Cardiac fibroblast (primary cell): Measurements from ENCODE around the gene POU5F1.

Experiments
- DNase-seq, 2 donors: peaks; one replicate each; pipeline versions ENCODE4 v3.0.0 to v3.0.0-alpha.2; 2010; ENCODE audit warnings: low read depth in 2 of 2
- H3K4me3 ChIP-seq, 2 donors: replicated peaks in 1 of 2; 1 replicate in 1 of 2; 2 replicates in 1 of 2; pipeline ENCODE4 v1.5.1; 2011; ENCODE audit warnings: low read depth in 2 of 2, low read length in 2 of 2, mild to moderate bottlenecking in 2 of 2, moderate library complexity in 1 of 2
- CTCF ChIP-seq: IDR thresholded peaks from one replicate; pipeline ENCODE4 v1.5.1; 2011; ENCODE audit warnings: low read depth, mild to moderate bottlenecking, low read length, inconsistent platforms

Gene POU5F1

GRCh38 chr6:31121131-31121790, 49.2 kb downstream of the POU5F1 start:
- no peak overlapping the region for H3K4me3 ChIP-seq

GRCh38 chr6:31120151-31120915, 50.1 kb downstream of the POU5F1 start, which contains the start of gene CDSN:
CDSN (minus strand) TSS chr6:31120446; CDS start chr6:31120419, 27 bp downstream.
- no peak for TF ChIP-seq CTCF
- no peak for DNase-seq
- no peak within 1 kb of the TSS for H3K4me3 ChIP-seq

More at GRCh38 chr6:31121131-31121790, 49.2 kb downstream of the POU5F1 start:
- DNase-seq = no peak
- no peak for TF ChIP-seq CTCF

DNA sequence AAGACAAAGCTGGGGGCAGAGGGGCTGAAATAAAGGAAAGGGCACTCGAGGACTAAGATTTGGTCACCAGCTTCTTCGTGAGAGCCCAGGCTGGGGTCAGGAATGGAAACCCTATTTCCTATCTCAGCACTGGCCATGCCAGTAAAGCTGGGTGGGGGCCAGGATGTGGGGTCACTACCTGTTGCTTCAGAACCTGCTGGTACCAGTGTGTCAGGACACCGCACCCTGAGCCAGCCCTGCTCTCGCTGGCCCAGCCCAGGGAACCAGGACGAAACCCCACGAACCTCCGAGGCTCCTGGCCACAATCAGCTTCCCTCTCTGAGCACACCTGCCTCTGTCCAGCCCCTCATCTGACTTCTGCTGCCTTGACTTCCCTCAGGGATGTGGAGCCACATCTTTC, 52.3 kb downstream of the POU5F1 start:
- TF ChIP-seq CTCF = no peak
- no peak for DNase-seq
- no peak overlapping the region for H3K4me3 ChIP-seq

DNA sequence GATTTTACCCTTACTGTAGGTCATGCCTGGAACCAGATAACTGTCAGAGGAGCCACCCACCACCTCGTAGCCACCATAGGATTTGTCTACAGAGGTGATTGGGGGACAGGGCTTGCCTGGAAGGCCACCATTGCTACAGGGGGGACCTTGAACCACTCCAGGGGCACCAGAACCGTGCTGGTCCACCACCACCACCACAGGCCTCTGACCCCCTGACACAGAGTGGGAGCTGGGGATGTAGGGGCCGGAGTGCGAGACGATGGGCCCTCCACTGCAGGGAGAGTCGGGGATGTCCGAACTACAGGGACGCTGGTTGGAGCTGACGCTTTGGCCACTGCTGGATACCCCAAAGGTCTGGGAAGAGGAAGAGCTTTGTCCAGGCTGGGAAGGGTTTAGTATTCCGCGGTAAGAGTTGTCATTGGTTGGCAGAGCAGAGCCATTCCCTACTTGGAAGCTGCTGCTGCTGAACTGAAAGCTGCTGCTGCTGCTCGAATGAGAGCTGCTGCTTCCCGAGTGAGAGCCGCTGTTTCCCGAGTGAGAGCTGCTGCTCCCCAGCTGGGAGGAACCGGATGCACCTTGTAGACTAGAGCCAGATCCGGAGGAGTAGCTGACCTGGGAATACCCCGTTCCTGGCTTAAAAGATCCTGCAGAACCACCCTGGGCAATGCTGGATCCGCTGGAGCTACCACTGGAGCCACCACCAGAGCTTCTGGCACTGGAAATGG, 53.7 kb downstream of the POU5F1 start:
- no peak for TF ChIP-seq CTCF
- DNase-seq = peak; percentile 34 to 61
- H3K4me3 ChIP-seq = peak overlapping the region in 1 of 2 donors; percentile 1

- no peak for DNase-seq
- H3K4me3 ChIP-seq = no peak overlapping the region
- no peak for TF ChIP-seq CTCF
These were observed 54.4 kb downstream of the POU5F1 start for GRCh38 chr6:31115941-31116560.
